GM12878 (cell line): ENCODE measurements around the gene RND1. TPM values are rescaled to one million over a fixed set of nuclear protein-coding genes. Genes with fewer than 3 reads are reported as not detected.

Experiments used
- ASH2L ChIP-seq: fragments of 300-600, 200-600 bp; sonication (generic); IDR thresholded peaks from 2 replicates; pipeline ENCODE4 v1.6.1; 2017; ENCODE audit warnings: low read depth, mild to moderate bottlenecking, borderline replicate concordance
- IKZF1 ChIP-seq: fragments of 450-650 bp; conservative IDR thresholded peaks from 2 replicates; pipeline ENCODE4 v1.6.1; 2017; ENCODE audit warnings: antibody characterized with exemption, mild to moderate bottlenecking
- IKZF2 ChIP-seq, 2 experiments: fragments of 450-650 bp; IDR thresholded peaks; 2 replicates each; pipeline ENCODE4 v1.6.1; 2017; ENCODE audit warnings: mild to moderate bottlenecking in 2 of 2, moderate library complexity in 2 of 2
- NBN ChIP-seq: fragments of 450-650 bp; IDR thresholded peaks from 2 replicates; pipeline ENCODE4 v1.6.1; 2016
- POLR2A ChIP-seq: IDR thresholded peaks from 2 replicates; pipeline ENCODE4 v1.6.1; 2011; ENCODE audit warnings: low read depth, mild to moderate bottlenecking, low read length
- polyA plus RNA-seq, 11 experiments: library from polyadenylated mRNA; depleted of rRNA in 4 of 11; unstranded in 6 of 11; stranded (reverse) in 5 of 11; fragments of >200 nt; fragmentation: Nextera tagmentation in 4 of 11; fragmentation: Illumina TruSeq in 1 of 11; extraction: Ambion mirVana in 4 of 11; extraction: Trizol in 1 of 11; gene quantifications; 1 replicate in 1 of 11; 2 replicates in 10 of 11; pipeline versions ENCODE4 v1.2.1 to v1.2.3, GENCODE V29; 2011 to 2016; ENCODE audit warnings: inconsistent platforms in 2 of 11, missing spikeins in 2 of 11, low read depth in 1 of 11
- total RNA-seq, 4 experiments: library from RNA; depleted of rRNA in 3 of 4; stranded (reverse); fragments of >200 nt in 3 of 4; fragmentation: Illumina TruSeq in 1 of 4; extraction: Trizol in 1 of 4; gene quantifications; 2 replicates each; pipeline versions ENCODE4 v1.2.1 to v1.2.3, GENCODE V29; 2013 to 2021
- TF ChIP-seq, protein P1 (sequence below): fragments of 450-650 bp; IDR thresholded peaks from 2 replicates; pipeline ENCODE4 v1.6.1; 2017; ENCODE audit warnings: mild to moderate bottlenecking, moderate library complexity
- TF ChIP-seq, protein P2 (sequence below): fragments of 450-650 bp; IDR thresholded peaks from 2 replicates; pipeline ENCODE4 v1.6.1; 2016; ENCODE audit warnings: mild to moderate bottlenecking
- TF ChIP-seq, protein P3 (sequence below): fragments of 450-650 bp; formaldehyde crosslinking; IDR thresholded peaks from 2 replicates; pipeline ENCODE4 v1.5.0; 2022; ENCODE audit warnings: mild to moderate bottlenecking, missing genetic modification characterization
- TF ChIP-seq, protein P4 (sequence below): fragments of 450-650 bp; IDR thresholded peaks from 2 replicates; pipeline ENCODE4 v1.6.1; 2016; ENCODE audit warnings: mild to moderate bottlenecking
- TF ChIP-seq, protein P5 (sequence below): IDR thresholded peaks from 2 replicates; pipeline ENCODE4 v1.6.1; 2012; ENCODE audit warnings: low read length, inconsistent platforms
- TF ChIP-seq, protein P6 (sequence below): fragments of 450-650 bp; IDR thresholded peaks from 2 replicates; pipeline ENCODE4 v1.6.1; 2018; ENCODE audit warnings: borderline replicate concordance, mild to moderate bottlenecking; ENCODE audit not compliant: partially characterized antibody

The RND1 gene
- total and polyA plus RNA-seq, 10 of the 15 experiments (the other 5 are each of a cell fraction or from before 2014, with no cell fraction given), result 0.24 to 5.1 (median 1.5) TPM

DNA sequence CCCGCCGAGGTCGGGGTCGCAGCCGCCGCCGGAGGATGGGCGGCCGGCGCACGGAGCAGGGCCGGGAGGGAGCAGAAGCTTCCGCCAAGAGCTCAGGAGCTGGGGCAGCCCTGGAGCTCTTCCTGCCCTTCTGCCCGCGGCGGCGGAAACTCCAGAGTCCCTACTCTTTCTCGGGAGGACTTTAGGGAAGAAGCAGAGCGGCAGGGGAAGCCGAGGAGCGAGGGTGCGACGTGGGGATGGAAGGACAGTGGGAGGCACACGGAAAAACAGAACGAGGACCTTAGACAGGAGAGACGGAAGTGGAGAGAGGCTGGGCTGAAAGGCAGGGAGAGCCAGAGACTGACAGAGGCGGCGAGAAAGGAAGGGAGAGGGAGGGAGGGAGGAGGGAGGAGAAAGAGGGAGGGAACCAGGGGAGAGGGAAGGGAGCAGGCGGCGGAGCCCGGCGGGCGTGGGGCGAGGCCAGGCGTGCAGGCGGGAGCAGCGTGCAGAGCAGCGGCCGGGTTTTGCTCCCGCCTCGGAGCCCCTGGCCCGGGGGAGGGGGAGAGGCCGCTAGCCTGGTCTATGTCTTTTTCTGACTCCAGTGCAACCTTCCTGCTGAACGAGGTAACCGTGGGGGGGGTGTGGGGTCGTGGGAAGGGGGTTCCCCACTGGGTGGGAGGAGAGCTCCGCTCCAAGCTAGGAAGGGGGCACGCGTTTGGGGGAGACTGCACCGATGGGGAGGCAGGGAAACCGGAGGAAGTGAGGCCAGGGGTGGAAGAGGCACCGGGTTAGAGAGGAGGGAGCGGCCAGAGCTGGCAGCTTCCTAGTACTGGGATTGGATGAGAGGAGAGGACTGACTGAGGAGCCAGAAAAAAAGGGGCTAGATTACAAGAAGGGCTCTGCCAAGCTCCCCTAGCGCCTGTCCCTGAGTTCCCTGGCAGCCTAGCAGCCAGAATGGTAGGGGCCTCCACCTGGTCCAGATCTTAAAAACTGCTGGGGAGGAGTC lies 50.3 kb downstream of the RND1 start (continued):
- TF ChIP-seq, protein P1, sequence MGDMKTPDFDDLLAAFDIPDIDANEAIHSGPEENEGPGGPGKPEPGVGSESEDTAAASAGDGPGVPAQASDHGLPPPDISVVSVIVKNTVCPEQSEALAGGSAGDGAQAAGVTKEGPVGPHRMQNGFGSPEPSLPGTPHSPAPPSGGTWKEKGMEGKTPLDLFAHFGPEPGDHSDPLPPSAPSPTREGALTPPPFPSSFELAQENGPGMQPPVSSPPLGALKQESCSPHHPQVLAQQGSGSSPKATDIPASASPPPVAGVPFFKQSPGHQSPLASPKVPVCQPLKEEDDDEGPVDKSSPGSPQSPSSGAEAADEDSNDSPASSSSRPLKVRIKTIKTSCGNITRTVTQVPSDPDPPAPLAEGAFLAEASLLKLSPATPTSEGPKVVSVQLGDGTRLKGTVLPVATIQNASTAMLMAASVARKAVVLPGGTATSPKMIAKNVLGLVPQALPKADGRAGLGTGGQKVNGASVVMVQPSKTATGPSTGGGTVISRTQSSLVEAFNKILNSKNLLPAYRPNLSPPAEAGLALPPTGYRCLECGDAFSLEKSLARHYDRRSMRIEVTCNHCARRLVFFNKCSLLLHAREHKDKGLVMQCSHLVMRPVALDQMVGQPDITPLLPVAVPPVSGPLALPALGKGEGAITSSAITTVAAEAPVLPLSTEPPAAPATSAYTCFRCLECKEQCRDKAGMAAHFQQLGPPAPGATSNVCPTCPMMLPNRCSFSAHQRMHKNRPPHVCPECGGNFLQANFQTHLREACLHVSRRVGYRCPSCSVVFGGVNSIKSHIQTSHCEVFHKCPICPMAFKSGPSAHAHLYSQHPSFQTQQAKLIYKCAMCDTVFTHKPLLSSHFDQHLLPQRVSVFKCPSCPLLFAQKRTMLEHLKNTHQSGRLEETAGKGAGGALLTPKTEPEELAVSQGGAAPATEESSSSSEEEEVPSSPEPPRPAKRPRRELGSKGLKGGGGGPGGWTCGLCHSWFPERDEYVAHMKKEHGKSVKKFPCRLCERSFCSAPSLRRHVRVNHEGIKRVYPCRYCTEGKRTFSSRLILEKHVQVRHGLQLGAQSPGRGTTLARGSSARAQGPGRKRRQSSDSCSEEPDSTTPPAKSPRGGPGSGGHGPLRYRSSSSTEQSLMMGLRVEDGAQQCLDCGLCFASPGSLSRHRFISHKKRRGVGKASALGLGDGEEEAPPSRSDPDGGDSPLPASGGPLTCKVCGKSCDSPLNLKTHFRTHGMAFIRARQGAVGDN, result 0 out of 2 replicates have a peak, but pooled peaks have one; percentile 28
- TF ChIP-seq, protein P2, sequence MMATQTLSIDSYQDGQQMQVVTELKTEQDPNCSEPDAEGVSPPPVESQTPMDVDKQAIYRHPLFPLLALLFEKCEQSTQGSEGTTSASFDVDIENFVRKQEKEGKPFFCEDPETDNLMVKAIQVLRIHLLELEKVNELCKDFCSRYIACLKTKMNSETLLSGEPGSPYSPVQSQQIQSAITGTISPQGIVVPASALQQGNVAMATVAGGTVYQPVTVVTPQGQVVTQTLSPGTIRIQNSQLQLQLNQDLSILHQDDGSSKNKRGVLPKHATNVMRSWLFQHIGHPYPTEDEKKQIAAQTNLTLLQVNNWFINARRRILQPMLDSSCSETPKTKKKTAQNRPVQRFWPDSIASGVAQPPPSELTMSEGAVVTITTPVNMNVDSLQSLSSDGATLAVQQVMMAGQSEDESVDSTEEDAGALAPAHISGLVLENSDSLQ, result peak; percentile 68
- TF ChIP-seq, protein P3, sequence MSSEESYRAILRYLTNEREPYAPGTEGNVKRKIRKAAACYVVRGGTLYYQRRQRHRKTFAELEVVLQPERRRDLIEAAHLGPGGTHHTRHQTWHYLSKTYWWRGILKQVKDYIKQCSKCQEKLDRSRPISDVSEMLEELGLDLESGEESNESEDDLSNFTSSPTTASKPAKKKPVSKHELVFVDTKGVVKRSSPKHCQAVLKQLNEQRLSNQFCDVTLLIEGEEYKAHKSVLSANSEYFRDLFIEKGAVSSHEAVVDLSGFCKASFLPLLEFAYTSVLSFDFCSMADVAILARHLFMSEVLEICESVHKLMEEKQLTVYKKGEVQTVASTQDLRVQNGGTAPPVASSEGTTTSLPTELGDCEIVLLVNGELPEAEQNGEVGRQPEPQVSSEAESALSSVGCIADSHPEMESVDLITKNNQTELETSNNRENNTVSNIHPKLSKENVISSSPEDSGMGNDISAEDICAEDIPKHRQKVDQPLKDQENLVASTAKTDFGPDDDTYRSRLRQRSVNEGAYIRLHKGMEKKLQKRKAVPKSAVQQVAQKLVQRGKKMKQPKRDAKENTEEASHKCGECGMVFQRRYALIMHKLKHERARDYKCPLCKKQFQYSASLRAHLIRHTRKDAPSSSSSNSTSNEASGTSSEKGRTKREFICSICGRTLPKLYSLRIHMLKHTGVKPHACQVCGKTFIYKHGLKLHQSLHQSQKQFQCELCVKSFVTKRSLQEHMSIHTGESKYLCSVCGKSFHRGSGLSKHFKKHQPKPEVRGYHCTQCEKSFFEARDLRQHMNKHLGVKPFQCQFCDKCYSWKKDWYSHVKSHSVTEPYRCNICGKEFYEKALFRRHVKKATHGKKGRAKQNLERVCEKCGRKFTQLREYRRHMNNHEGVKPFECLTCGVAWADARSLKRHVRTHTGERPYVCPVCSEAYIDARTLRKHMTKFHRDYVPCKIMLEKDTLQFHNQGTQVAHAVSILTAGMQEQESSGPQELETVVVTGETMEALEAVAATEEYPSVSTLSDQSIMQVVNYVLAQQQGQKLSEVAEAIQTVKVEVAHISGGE (CRISPR knock-in tag), result no peak
- TF ChIP-seq IKZF1 (peak; percentile 73), IKZF2 (IDR thresholded peaks at IDR 0.05) (peak; percentile 69 to 76), NBN (peak; percentile 84; the same call in 1 of the 2 replicates), ASH2L (no peak), POLR2A (peak; percentile 2; the same call in 1 of the 2 replicates)
- TF ChIP-seq, protein P4, sequence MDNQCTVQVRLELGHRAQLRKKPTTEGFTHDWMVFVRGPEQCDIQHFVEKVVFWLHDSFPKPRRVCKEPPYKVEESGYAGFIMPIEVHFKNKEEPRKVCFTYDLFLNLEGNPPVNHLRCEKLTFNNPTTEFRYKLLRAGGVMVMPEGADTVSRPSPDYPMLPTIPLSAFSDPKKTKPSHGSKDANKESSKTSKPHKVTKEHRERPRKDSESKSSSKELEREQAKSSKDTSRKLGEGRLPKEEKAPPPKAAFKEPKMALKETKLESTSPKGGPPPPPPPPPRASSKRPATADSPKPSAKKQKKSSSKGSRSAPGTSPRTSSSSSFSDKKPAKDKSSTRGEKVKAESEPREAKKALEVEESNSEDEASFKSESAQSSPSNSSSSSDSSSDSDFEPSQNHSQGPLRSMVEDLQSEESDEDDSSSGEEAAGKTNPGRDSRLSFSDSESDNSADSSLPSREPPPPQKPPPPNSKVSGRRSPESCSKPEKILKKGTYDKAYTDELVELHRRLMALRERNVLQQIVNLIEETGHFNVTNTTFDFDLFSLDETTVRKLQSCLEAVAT, result peak; percentile 77; the same call in 1 of the 2 replicates
- TF ChIP-seq, protein P5, sequence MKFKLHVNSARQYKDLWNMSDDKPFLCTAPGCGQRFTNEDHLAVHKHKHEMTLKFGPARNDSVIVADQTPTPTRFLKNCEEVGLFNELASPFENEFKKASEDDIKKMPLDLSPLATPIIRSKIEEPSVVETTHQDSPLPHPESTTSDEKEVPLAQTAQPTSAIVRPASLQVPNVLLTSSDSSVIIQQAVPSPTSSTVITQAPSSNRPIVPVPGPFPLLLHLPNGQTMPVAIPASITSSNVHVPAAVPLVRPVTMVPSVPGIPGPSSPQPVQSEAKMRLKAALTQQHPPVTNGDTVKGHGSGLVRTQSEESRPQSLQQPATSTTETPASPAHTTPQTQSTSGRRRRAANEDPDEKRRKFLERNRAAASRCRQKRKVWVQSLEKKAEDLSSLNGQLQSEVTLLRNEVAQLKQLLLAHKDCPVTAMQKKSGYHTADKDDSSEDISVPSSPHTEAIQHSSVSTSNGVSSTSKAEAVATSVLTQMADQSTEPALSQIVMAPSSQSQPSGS, result no peak
- TF ChIP-seq, protein P6, sequence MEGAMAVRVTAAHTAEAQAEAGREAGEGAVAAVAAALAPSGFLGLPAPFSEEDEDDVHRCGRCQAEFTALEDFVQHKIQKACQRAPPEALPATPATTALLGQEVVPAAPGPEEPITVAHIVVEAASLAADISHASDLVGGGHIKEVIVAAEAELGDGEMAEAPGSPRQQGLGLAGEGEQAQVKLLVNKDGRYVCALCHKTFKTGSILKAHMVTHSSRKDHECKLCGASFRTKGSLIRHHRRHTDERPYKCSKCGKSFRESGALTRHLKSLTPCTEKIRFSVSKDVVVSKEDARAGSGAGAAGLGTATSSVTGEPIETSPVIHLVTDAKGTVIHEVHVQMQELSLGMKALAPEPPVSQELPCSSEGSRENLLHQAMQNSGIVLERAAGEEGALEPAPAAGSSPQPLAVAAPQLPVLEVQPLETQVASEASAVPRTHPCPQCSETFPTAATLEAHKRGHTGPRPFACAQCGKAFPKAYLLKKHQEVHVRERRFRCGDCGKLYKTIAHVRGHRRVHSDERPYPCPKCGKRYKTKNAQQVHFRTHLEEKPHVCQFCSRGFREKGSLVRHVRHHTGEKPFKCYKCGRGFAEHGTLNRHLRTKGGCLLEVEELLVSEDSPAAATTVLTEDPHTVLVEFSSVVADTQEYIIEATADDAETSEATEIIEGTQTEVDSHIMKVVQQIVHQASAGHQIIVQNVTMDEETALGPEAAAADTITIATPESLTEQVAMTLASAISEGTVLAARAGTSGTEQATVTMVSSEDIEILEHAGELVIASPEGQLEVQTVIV, result peak; percentile 18
